Duodenal mucosa (tissue), 2 donors: ENCODE results near the gene LPP.

Source experiments
- H3K27ac ChIP-seq: one replicate; pipeline ENCODE4 v1.7.0; 2013; ENCODE audit warnings: low read depth, low read length
- H3K27me3 ChIP-seq, 2 donors: one replicate each; pipeline ENCODE4 v1.7.0; 2013; ENCODE audit warnings: low read length in 2 of 2, control low read depth in 1 of 2; ENCODE audit not compliant: insufficient read depth in 2 of 2, control insufficient read depth in 1 of 2
- H3K36me3 ChIP-seq, 2 donors: one replicate each; pipeline ENCODE4 v1.7.0; 2013; ENCODE audit warnings: low read length in 2 of 2, control low read depth in 1 of 2; ENCODE audit not compliant: insufficient read depth in 2 of 2, control insufficient read depth in 1 of 2
- H3K4me1 ChIP-seq, 2 donors: one replicate each; pipeline ENCODE4 v1.7.0; 2013; ENCODE audit warnings: low read length in 2 of 2, control low read depth in 1 of 2; ENCODE audit not compliant: insufficient read depth in 2 of 2, control insufficient read depth in 1 of 2
- H3K4me3 ChIP-seq, 2 donors: one replicate each; pipeline ENCODE4 v1.7.0; 2013; ENCODE audit warnings: low read length in 2 of 2, low read depth in 1 of 2
- H3K9ac ChIP-seq, 2 donors: one replicate each; pipeline ENCODE4 v1.7.0; 2013; ENCODE audit warnings: low read length in 2 of 2, low read depth in 1 of 2
- H3K9me3 ChIP-seq, 2 donors: one replicate each; pipeline ENCODE4 v1.7.0; 2013; ENCODE audit warnings: low read length in 2 of 2, control low read depth in 1 of 2; ENCODE audit not compliant: control insufficient read depth in 1 of 2

LPP gene

GRCh38 chr3:188431040-188431439, 277.1 kb downstream of the LPP start:
- Histone ChIP-seq H3K27me3 (no peaks in the 10 kb centered on the region), H3K27ac (no peak overlapping the region), H3K36me3 (no peaks in the 10 kb centered on the region), H3K4me3 (no peak overlapping the region), H3K9ac (no peak overlapping the region), H3K4me1 (peaks cover 0 to 24% of the 10 kb centered on the region in 2 donors), H3K9me3 (no peaks in the 10 kb centered on the region)

- Histone ChIP-seq H3K4me1 (peaks cover 0 to 24% of the 10 kb centered on the region in 2 donors), H3K4me3 (no peak overlapping the region), H3K36me3 (no peaks in the 10 kb centered on the region), H3K27ac (no peak overlapping the region), H3K9me3 (no peaks in the 10 kb centered on the region), H3K9ac (no peak overlapping the region), H3K27me3 (no peaks in the 10 kb centered on the region)
Observed at GRCh38 chr3:188431553-188431952, 277.6 kb downstream of the LPP start.

- no peak overlapping the region for H3K27ac ChIP-seq
- peaks cover 0 to 24% of the 10 kb centered on the region in 2 donors for H3K4me1 ChIP-seq
Observed at GRCh38 chr3:188432802-188433520, 279.0 kb downstream of the LPP start.

GRCh38 chr3:188433521-188434150, 279.7 kb downstream of the LPP start:
- H3K4me1 ChIP-seq = peaks cover 0 to 24% of the 10 kb centered on the region in 2 donors
- H3K27me3 ChIP-seq = no peaks in the 10 kb centered on the region
- H3K27ac ChIP-seq = no peak overlapping the region
- H3K36me3 ChIP-seq = no peaks in the 10 kb centered on the region
- H3K9me3 ChIP-seq = no peaks in the 10 kb centered on the region
- no peak overlapping the region for H3K4me3 ChIP-seq
- no peak overlapping the region for H3K9ac ChIP-seq

More at GRCh38 chr3:188432802-188433520, 279.0 kb downstream of the LPP start:
- Histone ChIP-seq H3K9me3 (no peaks in the 10 kb centered on the region), H3K4me3 (no peak overlapping the region), H3K27me3 (no peaks in the 10 kb centered on the region), H3K36me3 (no peaks in the 10 kb centered on the region), H3K9ac (no peak overlapping the region)

GRCh38 chr3:188434594-188434993, 280.6 kb downstream of the LPP start:
- no peaks in the 10 kb centered on the region for H3K36me3 ChIP-seq
- H3K9me3 ChIP-seq = no peaks in the 10 kb centered on the region
- H3K27me3 ChIP-seq = no peaks in the 10 kb centered on the region
- H3K4me1 ChIP-seq = peaks cover 4 to 26% of the 10 kb centered on the region in 2 donors
- H3K27ac ChIP-seq = no peak overlapping the region
- no peak overlapping the region for H3K9ac ChIP-seq
- H3K4me3 ChIP-seq = no peak overlapping the region

- Histone ChIP-seq H3K27ac (no peak overlapping the region), H3K36me3 (no peaks in the 10 kb centered on the region), H3K4me3 (no peak overlapping the region), H3K9ac (no peak overlapping the region), H3K9me3 (no peaks in the 10 kb centered on the region), H3K4me1 (peaks cover 6 to 32% of the 10 kb centered on the region in 2 donors), H3K27me3 (no peaks in the 10 kb centered on the region)
Observed at GRCh38 chr3:188435266-188435665, 281.3 kb downstream of the LPP start.

- H3K27ac ChIP-seq = no peak overlapping the region
- H3K36me3 ChIP-seq = no peaks in the 10 kb centered on the region
- H3K27me3 ChIP-seq = no peaks in the 10 kb centered on the region
- peaks cover 9 to 17% of the 10 kb centered on the region in 2 donors for H3K4me1 ChIP-seq
- no peak overlapping the region for H3K4me3 ChIP-seq
- H3K9ac ChIP-seq = no peak overlapping the region
- no peaks in the 10 kb centered on the region for H3K9me3 ChIP-seq
Observed at GRCh38 chr3:188437926-188438325, 284.0 kb downstream of the LPP start.

GRCh38 chr3:188439080-188439479, 285.1 kb downstream of the LPP start:
- H3K36me3 ChIP-seq = no peaks in the 10 kb centered on the region
- no peak overlapping the region for H3K4me3 ChIP-seq
- H3K9ac ChIP-seq = no peak overlapping the region
- H3K27ac ChIP-seq = no peak overlapping the region
- H3K27me3 ChIP-seq = no peaks in the 10 kb centered on the region
- no peaks in the 10 kb centered on the region for H3K9me3 ChIP-seq
- peaks cover 9 to 13% of the 10 kb centered on the region in 2 donors for H3K4me1 ChIP-seq

GRCh38 chr3:188440340-188440972, 286.5 kb downstream of the LPP start:
- Histone ChIP-seq H3K27me3 (no peaks in the 10 kb centered on the region), H3K9ac (no peak overlapping the region), H3K4me3 (no peak overlapping the region), H3K27ac (no peak overlapping the region), H3K36me3 (no peaks in the 10 kb centered on the region), H3K4me1 (peaks cover 9 to 13% of the 10 kb centered on the region in 2 donors), H3K9me3 (no peaks in the 10 kb centered on the region)

- no peaks in the 10 kb centered on the region for H3K36me3 ChIP-seq
- no peaks in the 10 kb centered on the region for H3K27me3 ChIP-seq
- no peak overlapping the region for H3K27ac ChIP-seq
- no peak overlapping the region for H3K4me3 ChIP-seq
- peaks cover 9 to 13% of the 10 kb centered on the region in 2 donors for H3K4me1 ChIP-seq
- H3K9me3 ChIP-seq = no peaks in the 10 kb centered on the region
- H3K9ac ChIP-seq = no peak overlapping the region
Observed at GRCh38 chr3:188442430-188442829, 288.5 kb downstream of the LPP start.
